Sigmoid colon (tissue), 7 donors: ENCODE measurements around the gene GPR55. TPM values are rescaled to one million over a fixed set of nuclear protein-coding genes. Genes with fewer than 3 reads are reported as not detected.
A peak's percentile ranks its signal among the peaks of the same experiment; 100 is the strongest.

ENCODE experiments used
- DNase-seq: peaks from one replicate; pipeline ENCODE4 v3.0.0-alpha.2; 2019
- H3K27ac ChIP-seq, 4 donors: fragments of 200-600 bp; sonication (generic); one replicate each; pipeline ENCODE4 v1.5.1; 2016 to 2019; ENCODE audit warnings: mild to moderate bottlenecking in 1 of 4
- H3K27me3 ChIP-seq, 3 donors: fragments of 200-600 bp; sonication (generic); one replicate each; pipeline ENCODE4 v1.5.1; 2019; ENCODE audit warnings: mild to moderate bottlenecking in 1 of 3
- H3K36me3 ChIP-seq, 4 donors: fragments of 200-600 bp; sonication (generic); one replicate each; pipeline ENCODE4 v1.5.1; 2016 to 2019
- H3K4me1 ChIP-seq, 4 donors: fragments of 200-600 bp; sonication (generic); one replicate each; pipeline ENCODE4 v1.5.1; 2017 to 2019
- H3K4me3 ChIP-seq, 4 donors: fragments of 200-600 bp; sonication (generic); one replicate each; pipeline ENCODE4 v1.5.1; 2017 to 2019; ENCODE audit warnings: mild to moderate bottlenecking in 2 of 4, moderate library complexity in 1 of 4
- H3K9me3 ChIP-seq, 4 donors: fragments of 200-600 bp in 3 of 4; sonication (generic) in 3 of 4; one replicate each; pipeline versions ENCODE4 v1.5.1 to v1.6.1; 2013 to 2019
- EP300 ChIP-seq, 4 donors: sonication (generic); formaldehyde crosslinking; IDR thresholded peaks; one replicate each; pipeline ENCODE4 v1.6.1; 2017; ENCODE audit warnings: antibody characterized with exemption in 4 of 4
- POLR2A ChIP-seq, 2 donors: fragments of 450-650 bp; IDR thresholded peaks; one replicate each; pipeline ENCODE4 v1.6.1; 2016; ENCODE audit warnings: antibody characterized with exemption in 2 of 2, mild to moderate bottlenecking in 2 of 2, moderate library complexity in 2 of 2
- POLR2AphosphoS5 ChIP-seq, 4 donors: sonication (generic); formaldehyde crosslinking; IDR thresholded peaks; one replicate each; pipeline ENCODE4 v1.6.1; 2017; ENCODE audit warnings: antibody characterized with exemption in 4 of 4
- WGBS, 2 donors: extraction: QIAGEN DNeasy Blood & Tissue Kit; methylation state at CpG; one replicate each; pipeline ENCODE4 v1.1.7; 2013; 5-methylcytosine and 5-hydroxymethylcytosine counted together
- intact Hi-C: fragments of 100-400 bp; cut with DNase I; formaldehyde crosslinking; loops from one replicate; pipeline ENCODE4 v1.15.1; 2023
- polyA plus RNA-seq, 3 donors: library from polyadenylated mRNA; stranded (reverse); fragments of 200-250 nt; gene quantifications; one replicate each; pipeline ENCODE4 v1.2.3, GENCODE V29; 2013
- total RNA-seq, 4 donors: library from RNA; depleted of rRNA; stranded (reverse); fragments of >200 nt; gene quantifications; one replicate each; pipeline ENCODE4 v1.1.0, GENCODE V29; 2016
- TF ChIP-seq, protein P1 (sequence below), 4 experiments: fragments of 450-650 bp in 3 of 4; fragments of 200-600 bp in 1 of 4; IDR thresholded peaks; one replicate each; pipeline ENCODE4 v1.5.1; 2016 to 2019; ENCODE audit warnings: antibody characterized with exemption in 4 of 4, mild to moderate bottlenecking in 3 of 4, moderate library complexity in 2 of 4
- donor health status: healthy with polysubstance abuse.
- donor health status: Bipolar disorder and iron deficiency.
- donor health status: healthy.

GPR55 gene
- total and polyA plus RNA-seq, 7 donors: 0.23 to 1.4 TPM; not detected in 5

DNA sequence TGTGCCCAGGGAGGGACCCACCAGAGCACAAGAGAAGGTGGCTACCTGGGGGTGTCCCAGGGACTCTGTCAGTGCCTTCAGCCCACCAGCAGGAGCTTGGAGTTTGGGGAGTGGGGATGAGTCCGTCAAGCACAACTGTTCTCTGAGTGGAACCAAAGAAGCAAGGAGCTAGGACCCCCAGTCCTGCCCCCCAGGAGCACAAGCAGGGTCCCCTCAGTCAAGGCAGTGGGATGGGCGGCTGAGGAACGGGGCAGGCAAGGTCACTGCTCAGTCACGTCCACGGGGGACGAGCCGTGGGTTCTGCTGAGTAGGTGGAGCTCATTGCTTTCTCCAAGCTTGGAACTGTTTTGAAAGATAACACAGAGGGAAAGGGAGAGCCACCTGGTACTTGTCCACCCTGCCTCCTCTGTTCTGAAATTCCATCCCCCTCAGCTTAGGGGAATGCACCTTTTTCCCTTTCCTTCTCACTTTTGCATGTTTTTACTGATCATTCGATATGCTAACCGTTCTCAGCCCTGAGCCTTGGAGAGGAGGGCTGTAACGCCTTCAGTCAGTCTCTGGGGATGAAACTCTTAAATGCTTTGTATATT is 46.3 kb downstream of the GPR55 start:
- TF ChIP-seq EP300 (IDR thresholded peaks at IDR 0.05) (no peak), POLR2A (IDR thresholded peaks at IDR 0.05) (no peak), POLR2AphosphoS5 (IDR thresholded peaks at IDR 0.05) (no peak)
- TF ChIP-seq, protein P1, sequence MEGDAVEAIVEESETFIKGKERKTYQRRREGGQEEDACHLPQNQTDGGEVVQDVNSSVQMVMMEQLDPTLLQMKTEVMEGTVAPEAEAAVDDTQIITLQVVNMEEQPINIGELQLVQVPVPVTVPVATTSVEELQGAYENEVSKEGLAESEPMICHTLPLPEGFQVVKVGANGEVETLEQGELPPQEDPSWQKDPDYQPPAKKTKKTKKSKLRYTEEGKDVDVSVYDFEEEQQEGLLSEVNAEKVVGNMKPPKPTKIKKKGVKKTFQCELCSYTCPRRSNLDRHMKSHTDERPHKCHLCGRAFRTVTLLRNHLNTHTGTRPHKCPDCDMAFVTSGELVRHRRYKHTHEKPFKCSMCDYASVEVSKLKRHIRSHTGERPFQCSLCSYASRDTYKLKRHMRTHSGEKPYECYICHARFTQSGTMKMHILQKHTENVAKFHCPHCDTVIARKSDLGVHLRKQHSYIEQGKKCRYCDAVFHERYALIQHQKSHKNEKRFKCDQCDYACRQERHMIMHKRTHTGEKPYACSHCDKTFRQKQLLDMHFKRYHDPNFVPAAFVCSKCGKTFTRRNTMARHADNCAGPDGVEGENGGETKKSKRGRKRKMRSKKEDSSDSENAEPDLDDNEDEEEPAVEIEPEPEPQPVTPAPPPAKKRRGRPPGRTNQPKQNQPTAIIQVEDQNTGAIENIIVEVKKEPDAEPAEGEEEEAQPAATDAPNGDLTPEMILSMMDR (IDR thresholded peaks at IDR 0.05): no peak
- WGBS, 2 donors: 26 to 59% methylated on average over 10 of the region's 10 CpGs
- Histone ChIP-seq H3K9me3 (no peaks in the 10 kb centered on the region), H3K4me1 (peaks cover 0 to 9% (median 4%) of the 10 kb centered on the region in 4 donors), H3K4me3 (no peak overlapping the region), H3K27ac (peak overlapping the region in 1 of 4 donors; percentile 18), H3K36me3 (peaks cover 26 to 48% (median 37%) of the 10 kb centered on the region in 4 donors), H3K27me3 (no peaks in the 10 kb centered on the region)
- intact Hi-C loops: no loop called here
- DNase-seq: peak; percentile 51

DNA sequence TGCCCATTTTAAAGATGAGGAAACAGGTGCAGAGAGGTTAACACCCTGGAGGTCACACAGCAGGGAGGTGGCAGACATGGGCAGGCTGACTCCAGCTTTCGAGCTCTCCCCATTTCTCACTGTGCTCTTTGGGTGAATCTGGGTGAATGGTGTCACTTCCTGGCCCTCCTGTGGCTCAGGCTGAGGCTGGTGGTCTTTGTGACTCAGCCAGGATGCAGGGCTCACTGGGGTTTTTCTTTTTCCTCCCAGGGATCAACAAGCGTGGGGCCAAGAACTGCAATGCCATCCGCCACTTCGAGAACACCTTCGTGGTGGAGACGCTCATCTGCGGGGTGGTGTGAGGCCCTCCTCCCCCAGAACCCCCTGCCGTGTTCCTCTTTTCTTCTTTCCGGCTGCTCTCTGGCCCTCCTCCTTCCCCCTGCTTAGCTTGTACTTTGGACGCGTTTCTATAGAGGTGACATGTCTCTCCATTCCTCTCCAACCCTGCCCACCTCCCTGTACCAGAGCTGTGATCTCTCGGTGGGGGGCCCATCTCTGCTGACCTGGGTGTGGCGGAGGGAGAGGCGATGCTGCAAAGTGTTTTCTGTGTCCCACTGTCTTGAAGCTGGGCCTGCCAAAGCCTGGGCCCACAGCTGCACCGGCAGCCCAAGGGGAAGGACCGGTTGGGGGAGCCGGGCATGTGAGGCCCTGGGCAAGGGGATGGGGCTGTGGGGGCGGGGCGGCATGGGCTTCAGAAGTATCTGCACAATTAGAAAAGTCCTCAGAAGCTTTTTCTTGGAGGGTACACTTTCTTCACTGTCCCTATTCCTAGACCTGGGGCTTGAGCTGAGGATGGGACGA is 47.1 kb downstream of the GPR55 start:
- Histone ChIP-seq H3K4me1 (peaks cover 0 to 17% (median 9%) of the 10 kb centered on the region in 4 donors), H3K4me3 (no peak overlapping the region), H3K27ac (peak overlapping the region in 1 of 4 donors; percentile 18), H3K27me3 (no peaks in the 10 kb centered on the region), H3K9me3 (no peaks in the 10 kb centered on the region), H3K36me3 (peaks cover 26 to 48% (median 37%) of the 10 kb centered on the region in 4 donors)
- intact Hi-C loops: no loop called here
- no peak for TF ChIP-seq POLR2A (IDR thresholded peaks at IDR 0.05)
- TF ChIP-seq POLR2AphosphoS5 (IDR thresholded peaks at IDR 0.05): no peak
- TF ChIP-seq EP300 (IDR thresholded peaks at IDR 0.05): no peak
- TF ChIP-seq, protein P1 (IDR thresholded peaks at IDR 0.05): no peak
- peak; percentile 53 for DNase-seq
- WGBS, 2 donors: 20 to 42% methylated on average over 20 of the region's 20 CpGs

DNA sequence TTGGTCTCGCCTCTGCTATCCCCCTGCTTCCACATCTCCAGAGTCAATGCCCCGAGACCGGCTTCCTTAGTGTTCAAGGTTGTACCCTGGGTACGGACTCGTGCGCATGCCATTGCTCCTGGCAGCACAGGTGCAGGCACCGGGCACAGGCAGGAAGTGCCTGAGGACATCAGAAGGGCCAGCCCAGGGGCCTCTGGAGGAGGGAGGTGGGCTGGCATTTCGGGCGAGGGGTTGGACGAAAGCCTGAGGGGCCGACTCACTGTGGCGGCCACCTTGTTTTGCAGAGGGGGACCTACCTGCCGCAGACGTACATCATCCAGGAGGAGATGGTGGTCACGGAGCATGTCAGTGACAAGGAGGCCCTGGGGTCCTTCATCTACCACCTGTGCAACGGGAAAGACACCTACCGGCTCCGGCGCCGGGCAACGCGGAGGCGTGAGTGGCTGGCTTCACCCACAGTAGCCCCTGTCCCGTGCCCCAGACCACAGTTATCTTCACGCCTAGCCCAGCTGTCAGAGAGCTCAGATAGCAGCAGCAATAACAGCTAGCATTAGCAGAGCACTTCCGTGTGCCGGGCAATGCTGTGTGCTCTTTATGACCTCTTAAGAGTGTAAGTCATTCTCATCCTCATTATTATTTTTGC is 47.8 kb downstream of the GPR55 start:
- peaks cover 26 to 48% (median 37%) of the 10 kb centered on the region in 4 donors for H3K36me3 ChIP-seq
- H3K4me3 ChIP-seq: no peak overlapping the region
- no peaks in the 10 kb centered on the region for H3K9me3 ChIP-seq
- DNase-seq: peak; percentile 51
- WGBS, 2 donors: 31 to 67% methylated on average over 27 of the region's 27 CpGs
- TF ChIP-seq POLR2AphosphoS5 (IDR thresholded peaks at IDR 0.05) (no peak), EP300 (IDR thresholded peaks at IDR 0.05) (no peak), POLR2A (IDR thresholded peaks at IDR 0.05) (no peak)
- TF ChIP-seq, protein P1 (IDR thresholded peaks at IDR 0.05): no peak
- peaks cover 0 to 24% (median 16%) of the 10 kb centered on the region in 4 donors for H3K4me1 ChIP-seq
- H3K27ac ChIP-seq: no peak overlapping the region
- intact Hi-C loops: no loop called here
- no peaks in the 10 kb centered on the region for H3K27me3 ChIP-seq

DNA sequence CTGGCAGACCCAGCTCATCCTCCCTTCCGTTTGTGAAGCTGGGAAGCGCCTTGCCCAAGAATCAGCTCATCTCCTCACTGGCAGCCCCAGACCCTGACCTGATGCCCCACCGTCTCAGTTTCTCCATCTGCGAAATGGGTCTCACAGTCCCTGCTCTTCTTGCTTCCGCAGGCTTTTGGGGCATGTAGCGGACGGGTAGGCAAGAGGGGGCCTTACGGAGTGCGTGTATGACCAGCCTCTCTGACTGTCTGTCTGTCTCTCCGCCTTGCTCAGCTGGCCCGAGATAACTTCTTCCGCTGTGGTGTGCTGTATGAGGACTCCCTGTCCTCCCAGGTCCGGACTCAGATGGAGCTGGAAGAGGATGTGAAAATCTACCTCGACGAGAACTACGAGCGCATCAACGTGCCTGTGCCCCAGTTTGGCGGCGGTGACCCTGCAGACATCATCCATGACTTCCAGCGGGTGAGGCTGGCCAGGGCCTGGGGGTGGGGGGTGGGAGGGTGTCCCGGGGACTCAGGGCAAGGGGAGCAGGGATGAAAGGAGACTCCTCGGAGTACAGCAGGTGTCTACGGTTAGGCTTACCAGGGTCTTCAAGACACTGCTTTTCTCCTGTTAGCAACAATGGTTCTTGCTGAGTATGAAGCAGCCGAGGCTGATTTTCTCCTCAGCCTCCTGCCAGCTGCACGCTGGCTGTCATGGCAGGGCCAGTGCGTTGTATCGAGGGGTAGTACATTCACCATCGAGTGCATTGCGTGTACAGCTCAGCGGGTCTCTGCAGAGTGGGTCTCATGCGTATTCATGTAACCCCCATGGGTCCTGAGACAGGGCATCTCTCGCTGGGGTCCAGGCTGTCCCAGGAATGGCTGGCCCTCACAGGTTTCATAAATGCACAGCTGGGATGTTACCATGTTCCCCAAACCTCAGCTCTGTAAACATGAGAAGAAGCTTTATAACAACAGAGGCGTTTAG is 49.4 kb downstream of the GPR55 start:
- no peak for TF ChIP-seq EP300 (IDR thresholded peaks at IDR 0.05)
- no peak for TF ChIP-seq POLR2AphosphoS5 (IDR thresholded peaks at IDR 0.05)
- TF ChIP-seq POLR2A (IDR thresholded peaks at IDR 0.05): no peak
- TF ChIP-seq, protein P1 (IDR thresholded peaks at IDR 0.05): no peak
- H3K36me3 ChIP-seq: peaks cover 26 to 48% (median 37%) of the 10 kb centered on the region in 4 donors
- no peak for DNase-seq
- WGBS, 2 donors: 89 to 94% methylated on average over 34 of the region's 34 CpGs
- intact Hi-C loops: no loop called here
- peaks cover 0 to 40% (median 32%) of the 10 kb centered on the region in 4 donors for H3K4me1 ChIP-seq
- no peaks in the 10 kb centered on the region for H3K9me3 ChIP-seq
- H3K27me3 ChIP-seq: no peaks in the 10 kb centered on the region
- H3K27ac ChIP-seq: no peak overlapping the region
- no peak overlapping the region for H3K4me3 ChIP-seq
